GM21528 (cell line): Measurements from ENCODE around the gene TDRD6.

Experiments used
- ATAC-seq: cut with Tn5 transposase; IDR thresholded peaks from one replicate; pipeline ENCODE4 v1.9.1; 2021; ENCODE audit warnings: mild to moderate bottlenecking, moderate library complexity; ENCODE audit not compliant: unreplicated experiment, low FRiP score

Gene TDRD6

DNA sequence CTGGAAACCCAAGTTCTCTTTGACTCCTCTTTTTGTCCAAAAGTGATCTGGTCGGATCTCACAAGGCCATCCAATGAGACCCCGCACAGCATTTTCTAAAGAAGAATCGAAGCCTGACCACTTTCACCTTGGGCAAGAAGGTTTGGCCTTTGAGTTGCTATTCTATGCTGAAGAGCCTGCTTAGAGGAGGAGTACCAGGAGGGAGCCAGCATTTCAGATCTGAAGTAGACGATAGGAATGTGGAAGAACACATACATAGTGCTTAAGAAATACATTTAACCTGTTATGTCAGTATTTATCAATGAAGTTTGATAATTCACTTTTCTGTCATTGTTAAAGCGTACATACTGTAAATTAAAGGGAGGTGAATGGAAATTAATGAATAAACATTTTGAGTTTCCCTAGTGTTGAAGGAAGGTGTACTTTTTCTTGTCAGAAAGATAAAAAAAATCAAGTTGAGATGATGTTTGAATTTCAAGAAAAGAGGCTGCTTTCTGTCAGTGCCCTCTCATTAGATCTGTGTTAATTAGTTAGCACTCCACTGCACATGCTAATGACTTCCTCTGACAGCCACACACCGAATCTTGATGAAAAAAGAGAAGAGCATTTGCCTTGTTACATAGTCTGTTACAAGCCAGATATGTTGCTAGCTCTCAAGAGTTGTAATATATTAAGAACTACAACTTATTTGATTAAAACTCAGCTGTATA, 10.9 kb upstream of the TDRD6 start:
- no peak for ATAC-seq

- no peak for ATAC-seq
Measured at GRCh38 chr6:46677314-46677654, 10.4 kb upstream of the TDRD6 start.

GRCh38 chr6:46684771-46685170, 2.9 kb upstream of the TDRD6 start:
- no peak for ATAC-seq

DNA sequence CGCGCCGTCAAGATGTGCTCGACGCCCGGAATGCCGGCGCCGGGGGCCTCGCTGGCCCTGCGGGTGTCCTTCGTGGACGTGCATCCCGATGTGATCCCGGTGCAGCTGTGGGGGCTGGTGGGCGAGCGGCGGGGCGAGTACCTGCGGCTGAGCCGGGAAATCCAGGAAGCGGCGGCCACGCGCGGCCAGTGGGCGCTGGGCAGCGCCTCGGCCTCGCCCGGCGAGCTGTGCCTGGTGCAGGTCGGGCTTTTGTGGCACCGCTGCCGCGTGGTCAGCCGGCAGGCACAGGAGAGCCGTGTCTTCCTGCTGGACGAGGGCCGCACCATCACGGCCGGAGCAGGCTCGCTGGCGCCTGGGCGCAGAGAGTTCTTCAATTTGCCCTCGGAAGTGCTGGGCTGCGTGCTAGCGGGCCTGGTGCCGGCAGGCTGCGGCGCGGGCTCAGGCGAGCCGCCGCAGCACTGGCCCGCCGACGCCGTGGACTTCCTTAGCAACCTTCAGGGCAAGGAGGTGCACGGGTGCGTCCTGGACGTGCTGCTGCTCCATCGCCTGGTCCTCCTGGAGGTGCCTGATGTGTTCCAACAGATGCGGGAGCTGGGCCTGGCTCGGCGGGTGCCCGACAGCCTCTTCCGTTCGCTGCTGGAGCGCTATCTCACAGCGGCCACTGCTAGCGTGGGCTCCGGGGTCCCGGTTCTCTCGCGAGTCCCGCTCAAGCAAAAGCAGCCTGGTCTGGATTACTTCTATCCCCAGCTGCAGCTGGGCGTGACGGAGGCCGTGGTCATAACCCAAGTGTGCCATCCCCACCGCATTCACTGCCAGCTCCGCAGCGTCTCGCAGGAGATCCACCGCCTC, 656 bp downstream of the TDRD6 start:
- ATAC-seq, result no peak

DNA sequence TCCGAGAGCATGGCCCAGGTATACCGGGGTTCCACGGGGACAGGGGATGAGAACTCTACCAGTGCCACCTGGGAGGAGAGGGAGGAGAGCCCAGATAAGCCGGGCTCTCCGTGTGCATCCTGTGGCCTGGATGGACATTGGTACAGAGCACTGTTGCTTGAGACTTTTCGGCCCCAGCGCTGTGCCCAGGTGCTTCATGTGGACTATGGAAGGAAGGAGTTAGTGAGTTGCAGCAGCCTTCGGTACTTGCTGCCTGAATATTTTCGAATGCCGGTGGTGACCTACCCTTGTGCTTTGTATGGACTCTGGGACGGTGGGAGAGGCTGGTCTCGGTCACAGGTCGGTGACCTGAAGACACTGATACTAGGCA, 1.3 kb downstream of the TDRD6 start:
- no peak for ATAC-seq

GRCh38 chr6:46689657-46690056, 2.0 kb downstream of the TDRD6 start:
- no peak for ATAC-seq

DNA sequence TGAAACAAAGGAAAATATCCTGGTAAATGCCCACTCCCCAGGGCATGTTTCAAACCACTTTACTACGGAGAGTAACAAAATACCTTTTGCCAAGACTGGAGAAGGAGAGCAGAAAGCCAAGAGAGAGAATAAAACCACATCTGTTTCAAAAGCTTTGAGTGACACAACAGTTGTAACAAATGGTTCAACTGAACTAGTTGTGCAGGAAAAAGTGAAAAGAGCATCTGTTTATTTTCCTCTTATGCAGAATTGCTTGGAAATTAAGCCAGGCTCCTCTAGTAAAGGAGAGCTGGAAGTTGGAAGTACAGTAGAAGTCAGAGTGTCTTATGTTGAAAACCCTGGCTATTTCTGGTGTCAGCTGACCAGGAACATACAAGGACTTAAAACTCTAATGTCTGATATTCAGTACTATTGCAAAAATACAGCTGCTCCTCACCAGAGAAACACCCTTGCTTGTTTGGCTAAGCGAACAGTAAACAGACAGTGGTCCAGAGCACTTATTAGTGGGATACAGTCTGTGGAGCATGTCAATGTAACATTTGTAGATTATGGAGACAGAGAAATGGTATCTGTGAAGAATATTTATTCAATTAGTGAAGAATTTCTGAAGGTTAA, 2.6 kb downstream of the TDRD6 start:
- no peak for ATAC-seq

DNA sequence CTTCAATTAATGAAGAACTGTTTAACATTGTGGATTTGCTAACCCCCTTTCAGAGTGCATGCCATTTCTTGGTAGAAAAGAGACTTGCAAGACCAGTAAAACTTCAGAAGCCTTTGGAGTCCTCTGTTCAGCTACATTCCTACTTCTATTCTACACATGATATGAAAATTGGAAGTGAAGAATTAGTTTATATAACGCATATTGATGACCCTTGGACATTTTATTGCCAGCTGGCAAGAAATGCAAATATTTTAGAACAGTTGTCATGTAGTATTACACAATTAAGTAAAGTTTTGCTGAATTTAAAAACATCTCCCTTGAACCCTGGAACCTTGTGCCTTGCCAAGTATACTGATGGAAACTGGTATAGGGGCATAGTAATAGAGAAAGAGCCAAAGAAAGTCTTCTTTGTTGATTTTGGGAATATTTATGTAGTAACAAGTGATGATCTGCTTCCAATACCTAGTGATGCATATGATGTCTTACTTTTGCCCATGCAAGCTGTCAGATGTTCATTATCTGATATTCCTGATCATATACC, 3.3 kb downstream of the TDRD6 start:
- ATAC-seq, result no peak

GRCh38 chr6:46699970-46700369, 12.3 kb downstream of the TDRD6 start:
- ATAC-seq, result no peak

GRCh38 chr6:46704562-46704961, 16.9 kb downstream of the TDRD6 start:
- no peak for ATAC-seq

GRCh38 chr6:46706464-46706863, 18.8 kb downstream of the TDRD6 start:
- ATAC-seq, result no peak

DNA sequence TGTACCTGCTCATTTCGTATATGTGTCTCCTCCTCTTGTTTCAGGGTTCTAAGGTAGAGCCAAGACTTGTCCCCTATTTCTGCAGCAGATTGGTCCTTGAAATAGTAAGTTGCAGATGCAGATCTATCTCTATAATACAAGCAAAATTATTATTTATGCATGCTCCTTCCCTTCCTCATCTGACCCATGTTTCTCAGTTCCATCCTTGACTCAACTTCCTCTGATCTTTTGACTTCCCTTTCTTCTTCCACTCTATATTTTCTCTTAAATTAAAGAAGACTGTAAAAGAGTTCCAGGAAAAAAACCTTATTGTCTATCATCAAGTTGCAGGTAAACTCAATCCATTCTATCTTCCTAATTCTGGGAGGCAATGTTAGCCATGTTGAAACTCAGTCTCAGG, 23.8 kb downstream of the TDRD6 start:
- ATAC-seq, result no peak

DNA sequence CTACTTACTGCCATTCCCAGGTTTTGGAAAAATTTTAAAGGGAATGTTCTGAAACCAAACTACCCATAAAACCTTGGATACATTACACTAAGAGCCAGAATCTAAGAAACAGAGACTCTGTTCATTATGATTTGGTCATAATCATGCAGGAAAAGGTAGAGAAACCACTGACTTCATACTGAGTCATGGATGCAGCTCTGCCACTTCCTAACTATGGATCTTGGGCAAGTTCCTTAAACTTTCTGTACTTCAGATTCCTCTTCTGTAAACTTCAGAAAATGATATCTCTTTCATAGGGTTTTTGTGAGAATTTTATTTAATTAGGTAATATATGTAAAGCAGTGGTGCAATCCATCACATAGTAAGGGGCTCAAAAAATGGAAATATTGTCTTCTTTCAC, 27.5 kb downstream of the TDRD6 start:
- ATAC-seq, result no peak

- ATAC-seq, result no peak
Measured at GRCh38 chr6:46719099-46719498, 31.4 kb downstream of the TDRD6 start.

DNA sequence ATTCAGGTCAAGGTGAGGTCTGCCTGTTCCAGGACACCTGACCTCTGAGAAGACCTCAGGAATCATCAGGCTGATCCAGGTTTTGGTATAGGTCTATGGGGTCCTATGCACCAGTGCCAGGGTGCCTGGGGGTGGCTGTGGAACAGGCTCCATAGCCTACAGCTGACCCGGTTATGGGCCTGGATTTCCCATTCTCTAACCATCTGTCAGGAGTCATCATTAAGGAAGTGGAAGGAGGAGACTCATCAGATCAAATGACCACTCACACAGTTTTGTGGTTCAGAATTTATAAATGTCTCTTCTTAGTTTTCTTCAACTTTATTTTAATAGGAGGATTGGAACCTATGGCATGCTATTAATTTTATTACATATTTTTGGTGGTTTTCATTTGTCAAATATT, 32.7 kb downstream of the TDRD6 start:
- ATAC-seq, result no peak

DNA sequence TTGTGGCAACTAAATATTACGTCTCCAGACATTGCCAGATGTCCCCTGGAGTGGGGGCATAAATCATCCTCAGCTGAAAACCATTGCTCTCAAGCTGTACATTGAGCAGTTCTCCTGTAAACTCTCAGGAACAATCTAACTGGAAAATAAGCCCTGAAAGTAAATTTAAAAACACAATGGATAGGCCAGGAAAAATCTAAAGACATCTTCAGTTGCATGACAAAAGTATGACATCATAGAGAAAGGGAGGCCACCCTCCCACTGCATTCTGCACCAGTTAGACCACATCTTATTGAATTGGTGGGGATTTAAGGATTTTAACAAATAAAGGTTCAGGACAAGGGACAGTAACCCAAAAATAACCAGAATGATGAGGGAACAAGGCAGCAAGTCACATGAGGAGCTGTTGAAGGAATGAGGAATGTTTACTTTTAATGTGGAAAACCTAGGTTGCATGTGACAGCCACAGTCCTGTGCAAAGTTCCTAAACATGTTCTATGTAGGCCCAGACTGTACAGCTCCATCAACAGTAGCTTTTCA, 42.2 kb downstream of the TDRD6 start:
- ATAC-seq, result no peak

DNA sequence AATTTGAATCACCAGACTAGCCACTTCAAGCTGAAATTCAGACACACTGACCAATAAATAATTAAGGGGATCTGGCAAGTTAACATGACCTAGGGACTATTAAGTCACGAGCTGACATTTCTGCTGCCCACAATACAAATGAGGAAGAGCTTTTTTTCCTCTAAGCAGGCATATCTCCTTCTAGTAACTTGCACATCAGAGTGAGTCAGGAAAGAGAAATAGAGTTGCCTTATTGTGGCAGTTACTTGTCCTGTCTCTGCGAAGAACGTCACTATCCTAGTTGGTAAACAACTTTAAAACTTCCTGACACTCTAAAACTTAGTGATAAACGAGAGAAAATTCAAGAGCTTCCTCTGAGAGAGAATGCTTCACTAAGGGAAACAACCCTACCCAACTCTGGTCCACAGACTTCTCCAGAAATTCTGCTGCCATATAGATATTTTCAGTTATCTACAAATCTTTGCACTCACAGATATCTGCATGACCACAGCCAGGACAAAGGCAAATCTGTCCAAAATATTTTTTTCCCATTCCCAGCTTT, 43.3 kb downstream of the TDRD6 start:
- no peak for ATAC-seq

GRCh38 chr6:46733341-46733801, 45.7 kb downstream of the TDRD6 start:
- ATAC-seq, result no peak

GRCh38 chr6:46734867-46735719, 47.4 kb downstream of the TDRD6 start, which contains the start of gene PLA2G7:
Gene PLA2G7 (minus strand): TSS chr6:46735375. CDS start chr6:46722891, 12,484 bp downstream.
- no peak for ATAC-seq

GRCh38 chr6:46735720-46736031, 48.0 kb downstream of the TDRD6 start:
- ATAC-seq, result no peak
